Measurements from ENCODE around the gene DHX58. TPM values are rescaled to one million over a fixed set of nuclear protein-coding genes. Genes with fewer than 3 reads are reported as not detected.

Gene DHX58
- total RNA-seq, 2 donors from 2014 or later: 13.7 to 18.5 TPM

DNA sequence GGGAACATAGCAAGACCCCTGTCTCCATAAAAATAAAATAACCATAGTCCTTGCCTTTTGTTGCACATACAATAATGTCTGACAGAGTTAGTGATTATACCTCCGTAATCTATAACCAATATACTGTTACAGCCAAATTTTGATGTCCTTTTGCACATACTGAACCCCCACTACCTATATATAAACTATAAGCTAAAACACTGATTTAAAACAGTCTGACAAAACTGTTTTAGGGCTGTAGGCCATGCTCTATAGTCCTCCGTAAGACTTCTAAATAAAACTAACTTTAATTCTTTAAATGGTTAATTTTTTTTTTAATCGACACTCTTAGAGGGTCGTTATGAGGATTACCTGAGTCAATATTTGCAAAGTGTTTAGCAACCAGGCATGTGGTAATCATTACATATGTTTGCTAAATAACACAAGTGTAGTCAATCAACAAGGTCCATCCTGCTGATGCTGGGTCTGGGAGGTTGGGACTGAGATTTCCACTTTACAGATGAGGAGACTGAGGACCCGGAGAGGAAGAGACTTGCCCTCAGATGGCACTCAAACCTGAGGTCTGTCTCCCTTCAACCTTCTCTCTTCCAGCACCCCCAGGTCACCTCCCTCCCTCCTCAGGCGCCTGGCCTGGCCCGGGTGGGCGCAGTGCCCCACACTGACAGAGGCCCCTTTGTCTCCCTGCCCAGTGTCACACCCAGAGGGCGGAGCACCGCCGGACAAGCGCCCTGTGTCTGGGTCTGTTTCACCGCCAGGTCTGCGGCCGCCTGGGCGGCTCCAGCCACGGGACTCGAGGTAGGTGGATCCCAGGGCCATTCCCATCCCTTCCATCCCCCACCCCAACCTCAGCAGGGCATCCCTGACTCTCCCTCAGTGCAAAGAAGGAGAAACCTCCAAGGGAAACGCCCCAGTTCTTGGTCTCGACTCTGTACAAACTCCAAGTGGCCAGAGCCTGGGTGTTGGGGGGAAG lies 24.5 kb downstream of the DHX58 start:
- ATAC-seq (ENCODE audit: insufficient number of reproducible peaks, low FRiP score, low read depth): no peak
- no peak for DNase-seq (ENCODE audit: low spot score)
- Histone ChIP-seq H3K4me3 (no peak overlapping the region), H3K27ac (no peak overlapping the region), H3K9me3 (no peaks in the 10 kb centered on the region), H3K27me3 (replicated peaks; ENCODE audit: insufficient read depth) (no peaks in the 10 kb centered on the region), H3K36me3 (no peaks in the 10 kb centered on the region), H3K4me1 (ENCODE audit: control insufficient read depth in 1 of 2, low read depth in 2 of 2) (no peaks in the 10 kb centered on the region)
- no peak for TF ChIP-seq CTCF (IDR thresholded peaks at IDR 0.05)

GRCh38 chr17:42087042-42087701 lies 25.3 kb downstream of the DHX58 start:
- Histone ChIP-seq H3K9me3 (no peaks in the 10 kb centered on the region), H3K27me3 (replicated peaks; ENCODE audit: insufficient read depth) (no peaks in the 10 kb centered on the region), H3K4me1 (ENCODE audit: control insufficient read depth in 1 of 2, low read depth in 2 of 2) (no peaks in the 10 kb centered on the region), H3K27ac (no peak overlapping the region), H3K36me3 (no peaks in the 10 kb centered on the region), H3K4me3 (no peak overlapping the region)
- DNase-seq (ENCODE audit: low spot score): no peak
- no peak for TF ChIP-seq CTCF (IDR thresholded peaks at IDR 0.05)
- ATAC-seq (ENCODE audit: insufficient number of reproducible peaks, low FRiP score, low read depth): no peak

- ATAC-seq (ENCODE audit: insufficient number of reproducible peaks, low FRiP score, low read depth): no peak
- no peak for TF ChIP-seq CTCF (IDR thresholded peaks at IDR 0.05)
Measured at GRCh38 chr17:42081516-42082129, 30.9 kb downstream of the DHX58 start.

DNA sequence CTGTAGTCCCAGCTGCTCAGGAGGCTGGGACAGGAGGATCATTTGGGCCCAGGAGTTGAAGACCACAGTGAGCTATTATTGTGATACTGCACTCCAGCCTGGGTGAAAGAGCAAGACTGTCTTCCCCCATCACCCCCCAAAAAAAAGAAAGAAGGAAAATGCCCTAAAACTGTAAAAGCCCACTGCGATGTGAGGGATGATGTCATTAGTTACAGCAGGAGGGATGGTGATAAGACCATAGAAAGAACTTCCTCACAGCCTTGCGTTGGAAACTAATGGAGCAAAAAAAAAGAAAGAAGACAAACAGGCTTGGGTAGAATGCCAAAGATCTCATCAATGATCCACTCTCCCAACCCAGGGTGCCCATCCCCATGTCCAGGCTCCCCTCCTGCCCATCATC lies 33.0 kb downstream of the DHX58 start:
- no peaks in the 10 kb centered on the region for H3K27me3 ChIP-seq (replicated peaks; ENCODE audit: insufficient read depth)
- ATAC-seq (ENCODE audit: insufficient number of reproducible peaks, low FRiP score, low read depth) (no peak), DNase-seq (ENCODE audit: low spot score) (no peak)
- no peak overlapping the region for H3K4me3 ChIP-seq
- H3K36me3 ChIP-seq: no peaks in the 10 kb centered on the region
- no peak for TF ChIP-seq CTCF (IDR thresholded peaks at IDR 0.05)
- no peak overlapping the region for H3K27ac ChIP-seq
- H3K9me3 ChIP-seq: no peaks in the 10 kb centered on the region
- no peaks in the 10 kb centered on the region for H3K4me1 ChIP-seq (ENCODE audit: control insufficient read depth in 1 of 2, low read depth in 2 of 2)

More at GRCh38 chr17:42081516-42082129, 30.9 kb downstream of the DHX58 start:
- Histone ChIP-seq H3K36me3 (no peaks in the 10 kb centered on the region), H3K9me3 (no peaks in the 10 kb centered on the region), H3K4me3 (no peak overlapping the region), H3K27ac (no peak overlapping the region), H3K27me3 (replicated peaks; ENCODE audit: insufficient read depth) (no peaks in the 10 kb centered on the region), H3K4me1 (ENCODE audit: control insufficient read depth in 1 of 2, low read depth in 2 of 2) (no peaks in the 10 kb centered on the region)
- DNase-seq (ENCODE audit: low spot score): no peak
